GM18511 (cell line): ENCODE measurements around the gene CLDN8.

Experiments
- ATAC-seq: cut with Tn5 transposase; IDR thresholded peaks from one replicate; pipeline ENCODE4 v1.9.1; 2021; ENCODE audit warnings: mild to moderate bottlenecking, moderate library complexity; ENCODE audit not compliant: unreplicated experiment

Gene CLDN8

DNA sequence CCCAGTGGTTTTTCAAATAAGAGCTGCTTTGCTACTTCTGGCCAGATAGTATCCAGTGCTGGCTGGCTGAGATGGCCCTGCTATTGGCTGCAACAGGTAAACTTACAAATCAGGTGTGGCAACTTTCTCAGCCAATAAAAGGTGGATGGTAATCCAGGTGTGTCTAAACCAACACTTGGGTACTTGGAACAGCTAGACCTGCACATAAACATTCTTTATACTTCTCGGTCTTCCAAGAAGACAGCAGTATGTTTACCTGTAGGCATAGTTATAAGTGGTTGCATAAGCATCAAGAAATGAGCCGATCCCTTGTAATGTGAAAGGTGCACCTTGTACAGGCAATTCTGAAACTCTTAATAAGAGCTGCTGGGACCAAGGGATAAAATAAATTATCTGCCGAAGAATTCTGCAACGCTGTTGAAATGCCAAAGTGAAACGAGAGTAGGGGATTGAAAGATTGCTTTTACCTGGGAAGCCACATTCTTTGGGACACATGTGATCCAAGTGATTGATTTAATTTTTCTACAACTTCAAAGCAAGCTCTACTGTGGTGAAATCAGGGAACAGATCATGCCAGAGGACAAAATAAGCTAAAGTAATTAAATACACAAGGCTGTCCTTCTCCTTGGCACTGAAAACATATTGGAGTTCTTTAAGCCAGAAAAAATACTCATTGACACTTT is at the start of gene CLDN8:
Gene CLDN8 (minus strand): TSS at position 57 of the 683 bp plus-strand sequence. CDS start 172 bp downstream, outside the sequence.
- no peak for ATAC-seq

DNA sequence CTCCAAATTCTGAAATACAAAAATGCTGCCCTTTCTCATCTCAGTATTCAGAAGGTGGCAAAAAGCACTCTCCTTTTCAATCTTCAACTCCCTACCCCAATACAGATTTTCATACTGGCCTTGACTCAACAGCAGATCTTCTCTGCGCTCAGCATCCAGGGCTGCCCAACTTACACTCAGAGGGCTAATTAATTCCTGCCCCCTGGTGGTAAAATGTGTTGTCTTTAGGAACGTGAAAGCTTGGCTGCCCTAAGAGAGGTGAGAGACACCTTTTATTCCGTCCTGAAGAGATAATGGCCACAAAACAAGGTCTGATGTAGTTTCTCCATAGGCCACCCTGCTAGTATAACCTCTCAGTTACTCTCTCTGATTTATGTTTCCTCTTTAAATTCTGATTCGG is 41.9 kb upstream of the CLDN8 start:
- ATAC-seq: no peak

GRCh38 chr21:30256100-30256499 is 40.2 kb upstream of the CLDN8 start:
- ATAC-seq: no peak

- ATAC-seq: no peak
Measured at GRCh38 chr21:30255679-30256078, 39.8 kb upstream of the CLDN8 start.

- no peak for ATAC-seq
Measured at GRCh38 chr21:30251781-30252180, 35.9 kb upstream of the CLDN8 start.

DNA sequence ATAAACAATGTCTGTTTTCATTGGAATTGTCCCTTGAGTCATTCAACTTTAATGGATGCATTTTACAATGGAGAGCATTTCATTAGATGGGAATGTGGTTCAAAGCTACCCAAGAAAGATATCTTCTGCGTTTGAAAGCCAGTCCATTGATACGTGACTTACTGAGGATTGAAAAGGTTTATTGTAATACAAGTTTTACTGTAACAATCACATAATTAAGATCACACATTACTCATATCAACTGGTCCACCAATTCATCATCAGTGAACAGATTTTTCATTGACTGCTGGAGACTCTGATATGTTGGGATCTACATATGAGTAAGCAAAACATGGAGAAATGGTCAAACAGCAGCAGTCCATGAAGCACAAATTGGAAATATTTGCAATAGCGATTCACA is 34.0 kb upstream of the CLDN8 start:
- ATAC-seq: no peak

DNA sequence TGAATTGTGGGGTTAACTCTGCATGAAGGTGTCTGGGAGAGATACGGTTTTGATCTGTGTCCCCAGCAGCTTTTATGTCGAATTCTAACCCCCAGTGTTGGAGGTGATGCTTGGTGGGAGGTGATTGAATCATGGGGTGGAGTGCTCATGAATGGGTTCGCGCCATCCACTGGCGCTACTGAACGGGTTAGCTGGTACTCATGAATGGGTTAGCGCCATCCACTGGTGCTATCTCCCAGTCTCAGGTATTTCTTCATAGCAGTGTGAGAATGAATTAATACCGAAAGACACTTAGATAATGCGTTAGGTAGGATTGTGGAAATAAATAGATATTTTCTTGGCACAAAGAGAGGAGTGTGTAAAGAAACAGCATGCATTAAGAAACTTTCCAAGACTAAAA is 32.9 kb upstream of the CLDN8 start:
- no peak for ATAC-seq

GRCh38 chr21:30245061-30245460 is 29.2 kb upstream of the CLDN8 start:
- ATAC-seq: no peak

- no peak for ATAC-seq
Measured at GRCh38 chr21:30243691-30244090, 27.8 kb upstream of the CLDN8 start.

DNA sequence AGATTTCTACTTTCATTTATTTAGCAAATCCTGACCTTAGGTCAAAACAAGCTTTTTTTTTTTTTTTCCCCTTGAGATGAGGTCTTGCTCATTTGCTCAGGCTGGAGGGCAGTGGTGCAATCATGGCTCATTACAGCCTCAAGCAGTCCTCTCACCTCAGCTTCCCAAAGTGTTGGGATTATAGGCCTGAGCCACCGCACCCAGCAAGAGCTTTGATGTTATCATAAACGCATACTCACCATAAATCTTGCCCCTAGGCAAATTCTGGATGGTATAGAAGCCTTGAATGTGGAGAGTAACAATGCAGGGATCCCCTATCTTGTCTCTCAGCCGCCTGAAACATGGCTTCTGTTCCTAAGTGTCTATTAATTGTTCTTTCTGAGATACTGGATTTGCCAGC is 24.8 kb upstream of the CLDN8 start:
- ATAC-seq: no peak

GRCh38 chr21:30238168-30238567 is 22.3 kb upstream of the CLDN8 start:
- ATAC-seq: no peak

DNA sequence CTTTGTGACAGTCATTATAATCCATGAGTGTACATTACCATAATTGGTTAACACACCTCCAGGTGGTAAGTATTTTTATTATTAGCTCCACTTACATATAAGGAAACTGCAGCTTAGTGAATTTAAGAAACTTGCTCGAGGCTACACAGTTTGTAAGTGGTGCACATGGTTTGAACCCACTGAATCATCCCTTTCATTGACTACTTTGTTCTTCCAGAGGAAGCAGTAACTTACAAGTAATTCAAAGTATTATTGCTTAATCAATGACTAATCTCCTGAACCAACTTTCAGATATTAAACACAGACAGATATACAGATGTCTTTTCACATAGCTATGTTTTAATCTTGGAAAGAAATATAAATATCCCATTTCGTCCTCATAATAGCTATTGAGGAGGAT is 18.7 kb upstream of the CLDN8 start:
- ATAC-seq: no peak

- ATAC-seq: no peak
Measured at GRCh38 chr21:30234050-30234449, 18.2 kb upstream of the CLDN8 start.

- no peak for ATAC-seq
Measured at GRCh38 chr21:30233228-30234020, 17.5 kb upstream of the CLDN8 start.

DNA sequence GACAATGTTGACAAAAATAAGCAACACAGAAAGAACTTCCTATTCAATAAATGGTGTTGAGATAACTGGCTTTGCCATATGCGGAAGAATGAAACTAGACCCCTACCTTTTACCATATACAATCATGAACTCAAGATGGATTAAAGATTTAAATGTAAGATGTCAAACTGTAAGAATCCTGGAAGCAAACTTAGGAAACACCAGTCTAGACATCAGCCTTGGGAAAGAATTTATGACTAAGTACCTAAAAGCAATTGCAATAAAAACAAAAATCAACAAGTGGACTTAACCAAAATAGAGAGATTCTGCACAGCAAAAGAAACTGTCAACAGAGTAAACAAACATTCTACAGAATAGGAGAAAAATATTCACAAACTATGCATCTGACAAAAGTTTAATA is 16.1 kb upstream of the CLDN8 start:
- no peak for ATAC-seq

GRCh38 chr21:30227633-30228404 is 11.9 kb upstream of the CLDN8 start:
- ATAC-seq: no peak

- no peak for ATAC-seq
Measured at GRCh38 chr21:30227128-30227527, 11.2 kb upstream of the CLDN8 start.

DNA sequence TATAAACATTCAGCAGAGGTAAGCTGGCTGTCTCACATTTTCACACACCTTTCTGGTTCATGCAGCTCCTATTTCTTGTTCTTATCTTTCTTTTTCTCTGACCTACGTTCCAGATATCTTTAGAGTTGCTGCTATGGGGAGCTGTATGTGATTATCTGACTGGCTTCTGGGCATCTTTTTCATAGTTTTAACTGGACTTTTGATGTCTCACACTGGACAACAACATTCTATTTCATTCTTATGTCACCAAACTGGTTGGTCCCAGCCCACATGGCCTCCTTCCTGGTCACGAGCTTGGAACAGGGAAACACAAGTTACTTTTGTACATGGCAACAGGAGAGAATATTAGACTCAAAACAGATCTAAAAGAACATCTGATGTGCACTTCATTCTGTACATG is 7.7 kb upstream of the CLDN8 start:
- no peak for ATAC-seq

- no peak for ATAC-seq
Measured at GRCh38 chr21:30222724-30223123, 6.8 kb upstream of the CLDN8 start.

DNA sequence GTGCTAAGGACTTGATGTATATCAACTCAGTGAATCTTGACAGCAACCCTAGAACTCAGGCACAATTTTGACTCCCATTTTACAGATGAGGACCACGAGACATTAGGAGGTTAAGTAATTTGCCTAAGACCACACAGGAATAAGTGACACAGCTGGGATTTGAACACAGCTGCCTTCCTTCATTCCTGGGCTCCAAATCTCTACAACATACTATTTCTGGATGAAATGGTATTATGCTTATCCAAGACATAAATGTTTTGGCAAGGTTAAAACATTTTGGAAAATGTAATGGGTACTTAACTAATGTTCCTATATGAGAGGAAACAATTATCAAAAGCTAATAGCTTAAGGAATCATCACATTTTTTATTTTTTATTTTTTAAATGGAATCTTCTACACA is 4.8 kb downstream of the CLDN8 start:
- no peak for ATAC-seq

GRCh38 chr21:30209601-30210000 is 6.3 kb downstream of the CLDN8 start:
- no peak for ATAC-seq

DNA sequence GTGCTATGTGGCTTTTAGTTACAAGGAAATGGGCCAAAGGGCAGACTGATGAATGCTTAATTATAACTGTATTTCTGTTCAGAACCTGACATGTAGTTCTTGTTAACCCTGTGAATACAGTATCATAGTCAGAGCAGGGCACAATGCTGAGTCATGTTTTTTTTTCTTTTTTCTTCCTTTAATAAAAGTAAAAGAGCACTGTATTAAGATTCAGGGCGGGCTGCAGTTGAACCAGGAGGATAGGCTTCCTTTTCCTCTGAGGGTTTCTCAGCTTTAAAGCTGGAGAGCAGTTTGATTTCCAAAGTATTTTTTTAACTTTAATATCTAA is 8.7 kb downstream of the CLDN8 start:
- no peak for ATAC-seq
